GM12891 (cell line): Measurements from ENCODE around the gene ZNF532.
A peak's percentile ranks its signal among the peaks of the same experiment; 100 is the strongest.

ENCODE experiments used
- DNase-seq: peaks from one replicate; pipeline ENCODE4 v3.0.0; 2011; ENCODE audit warnings: low spot score; ENCODE audit not compliant: insufficient read length
- FAIRE-seq: peaks from 2 replicates; lab custom pipeline; 2011; peaks lifted over from hg19 to GRCh38; lab: Jason Lieb, UNC
- PAX5 ChIP-seq: IDR thresholded peaks from 2 replicates; pipeline ENCODE4 v1.6.1; 2011; ENCODE audit warnings: low read length, moderate library complexity, mild to moderate bottlenecking; ENCODE audit not compliant: insufficient read depth, severe bottlenecking
- POLR2A ChIP-seq: IDR thresholded peaks from 2 replicates; pipeline ENCODE4 v1.6.1; 2011; ENCODE audit warnings: low read depth, low read length, control low read depth
- POLR2AphosphoS5 ChIP-seq: IDR thresholded peaks from 2 replicates; pipeline ENCODE4 v1.6.1; 2011; ENCODE audit warnings: low read depth, low read length, control low read depth
- POU2F2 ChIP-seq: IDR thresholded peaks from 2 replicates; pipeline ENCODE4 v1.6.1; 2011; ENCODE audit warnings: low read depth, mild to moderate bottlenecking, control low read depth, low read length, moderate library complexity
- SPI1 ChIP-seq: IDR thresholded peaks from 2 replicates; pipeline ENCODE4 v1.6.1; 2011; ENCODE audit warnings: low read depth, low read length, control low read depth
- TAF1 ChIP-seq: IDR thresholded peaks from 2 replicates; pipeline ENCODE4 v1.6.1; 2011; ENCODE audit warnings: low read depth, low read length, control low read depth

ZNF532 gene

GRCh38 chr18:58965291-58966004, 100.8 kb downstream of the ZNF532 start:
- peak; percentile 85 for FAIRE-seq
- DNase-seq = no peak
- TF ChIP-seq POLR2AphosphoS5 = no peak
- TF ChIP-seq PAX5 = no peak
- no peak for TF ChIP-seq TAF1
- no peak for TF ChIP-seq POLR2A
- no peak for TF ChIP-seq POU2F2
- no peak for TF ChIP-seq SPI1

- DNase-seq = no peak
- no peak for FAIRE-seq
- TF ChIP-seq POLR2AphosphoS5 (no peak), SPI1 (no peak)
Measured at GRCh38 chr18:58966005-58966677, 101.5 kb downstream of the ZNF532 start.

- DNase-seq = no peak
- no peak for TF ChIP-seq POU2F2
- TF ChIP-seq POLR2A = no peak
- no peak for TF ChIP-seq SPI1
- TF ChIP-seq PAX5 = no peak
- TF ChIP-seq TAF1 = no peak
- no peak for TF ChIP-seq POLR2AphosphoS5
- peak; percentile 75 for FAIRE-seq
Measured at GRCh38 chr18:58966704-58967103, 102.0 kb downstream of the ZNF532 start.

DNA sequence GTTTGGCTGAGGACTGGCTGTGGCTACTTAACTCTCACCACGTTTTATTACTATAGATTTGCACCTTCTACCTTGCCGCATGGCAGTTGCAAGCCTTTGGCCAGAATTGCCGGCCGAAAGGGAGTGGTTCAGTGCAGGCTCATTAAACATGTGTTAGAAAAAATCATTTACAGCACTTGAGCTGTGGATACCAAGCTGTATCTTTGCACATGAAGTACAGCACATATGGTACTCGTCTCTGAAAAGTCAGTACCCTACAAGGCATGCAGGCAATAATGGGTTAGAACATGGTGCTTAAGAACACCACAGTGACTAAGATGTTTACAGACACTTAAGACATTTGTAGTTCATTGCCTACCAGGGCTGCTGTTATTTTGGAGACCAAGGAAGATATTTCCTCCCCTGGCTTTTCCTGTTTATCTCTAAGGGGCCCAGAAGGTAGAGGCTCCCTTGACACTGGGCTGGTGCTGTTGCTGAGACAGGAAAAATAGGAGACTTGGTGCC, 103.1 kb downstream of the ZNF532 start:
- peak; percentile 16 for FAIRE-seq
- no peak for DNase-seq
- TF ChIP-seq POU2F2 (no peak), TAF1 (no peak), POLR2AphosphoS5 (no peak), PAX5 (no peak), POLR2A (no peak), SPI1 (no peak)

- TF ChIP-seq POLR2AphosphoS5 (no peak), POU2F2 (no peak), PAX5 (no peak)
- peak; percentile 78 for FAIRE-seq
- DNase-seq = no peak
Measured at GRCh38 chr18:58970943-58971790, 106.5 kb downstream of the ZNF532 start.

- TF ChIP-seq PAX5 (no peak), POU2F2 (no peak), POLR2A (no peak), POLR2AphosphoS5 (no peak), TAF1 (no peak)
- FAIRE-seq (peak; percentile 75), DNase-seq (no peak)
Measured at GRCh38 chr18:58975296-58975695, 110.6 kb downstream of the ZNF532 start.

- no peak for DNase-seq
- TF ChIP-seq TAF1 = no peak
- no peak for TF ChIP-seq POLR2A
- TF ChIP-seq PAX5 = no peak
- no peak for TF ChIP-seq POLR2AphosphoS5
- no peak for TF ChIP-seq SPI1
- TF ChIP-seq POU2F2 = no peak
- peak; percentile 20 for FAIRE-seq
Measured at GRCh38 chr18:58975781-58976180, 111.1 kb downstream of the ZNF532 start.

DNA sequence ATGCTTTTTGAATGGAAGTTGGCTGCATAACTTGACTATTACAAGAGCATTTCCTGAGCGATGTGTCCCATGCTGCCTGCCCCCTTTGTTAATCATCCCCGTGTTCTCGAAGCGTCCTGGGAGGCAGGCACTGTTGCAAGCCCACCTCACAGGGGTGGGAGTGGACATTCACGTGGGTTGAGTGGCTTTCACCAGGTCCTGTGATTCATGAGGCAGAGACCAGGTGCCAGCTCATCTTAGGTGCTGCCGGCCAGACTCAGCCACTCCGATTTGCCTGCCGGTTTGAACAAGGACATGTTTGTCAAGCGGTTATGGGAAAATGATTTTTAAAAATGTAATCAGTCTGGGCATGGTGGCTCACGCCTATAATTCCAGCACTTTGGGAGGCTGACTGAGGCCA, 112.5 kb downstream of the ZNF532 start:
- DNase-seq (no peak), FAIRE-seq (no peak)
- no peak for TF ChIP-seq POU2F2
- no peak for TF ChIP-seq SPI1
- no peak for TF ChIP-seq TAF1
- TF ChIP-seq POLR2AphosphoS5 = no peak
- no peak for TF ChIP-seq POLR2A
- no peak for TF ChIP-seq PAX5

DNA sequence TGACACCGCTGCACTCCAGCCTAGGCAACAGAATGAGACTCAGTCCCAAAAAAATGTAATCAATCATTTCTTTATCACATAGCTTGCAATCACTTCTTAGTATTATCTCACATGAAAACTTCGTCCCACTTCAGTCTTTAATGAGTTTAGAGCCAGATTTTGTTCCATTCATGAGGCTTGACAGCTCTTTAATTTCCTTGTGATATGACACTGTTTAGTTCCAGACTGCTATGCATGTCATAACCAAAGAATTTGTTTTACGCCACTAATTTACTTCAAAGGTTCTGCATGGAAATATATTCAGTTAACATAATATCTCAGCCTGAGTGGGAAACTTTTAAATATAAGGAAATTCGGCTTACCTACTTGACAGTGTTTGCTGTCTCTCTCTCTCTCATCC, 113.1 kb downstream of the ZNF532 start:
- FAIRE-seq = no peak
- no peak for TF ChIP-seq POLR2A
- TF ChIP-seq PAX5 = no peak
- no peak for TF ChIP-seq SPI1
- no peak for TF ChIP-seq POU2F2
- TF ChIP-seq POLR2AphosphoS5 = no peak
- TF ChIP-seq TAF1 = no peak
- no peak for DNase-seq
